Trophoblast cell (in vitro differentiated cells and primary cell): ENCODE measurements around the gene FANCC.

Experiments
- DNase-seq, 2 donors: peaks; one replicate each; pipeline ENCODE4 v3.0.0-alpha.2; 2016
- H2AFZ ChIP-seq: 2 replicates; pipeline ENCODE4 v1.6.1; 2013; ENCODE audit warnings: low read length, moderate library complexity, mild to moderate bottlenecking; ENCODE audit not compliant: insufficient read depth, poor library complexity
- H2AK5ac ChIP-seq: 2 replicates; pipeline ENCODE4 v1.6.1; 2013; ENCODE audit warnings: mild to moderate bottlenecking, low read length
- H2BK120ac ChIP-seq: 2 replicates; pipeline ENCODE4 v1.6.1; 2013; ENCODE audit warnings: low read length, mild to moderate bottlenecking, moderate library complexity; ENCODE audit not compliant: insufficient read depth, poor library complexity
- H2BK12ac ChIP-seq: 2 replicates; pipeline ENCODE4 v1.6.1; 2013; ENCODE audit warnings: mild to moderate bottlenecking, low read length, moderate library complexity
- H2BK5ac ChIP-seq: 2 replicates; pipeline ENCODE4 v1.6.1; 2013; ENCODE audit warnings: low read length, low read depth, moderate library complexity, mild to moderate bottlenecking; ENCODE audit not compliant: poor library complexity
- H3K14ac ChIP-seq: 2 replicates; pipeline ENCODE4 v1.6.1; 2013; ENCODE audit warnings: mild to moderate bottlenecking, low read length
- H3K18ac ChIP-seq: 2 replicates; pipeline ENCODE4 v1.6.1; 2013; ENCODE audit warnings: mild to moderate bottlenecking, low read length
- H3K23ac ChIP-seq: 2 replicates; pipeline ENCODE4 v1.6.1; 2013; ENCODE audit warnings: low read length
- H3K27ac ChIP-seq: 2 replicates; pipeline ENCODE4 v1.5.1; 2013; ENCODE audit warnings: low read depth, mild to moderate bottlenecking, inconsistent platforms, low read length, moderate library complexity
- H3K27me3 ChIP-seq: 2 replicates; pipeline ENCODE4 v1.6.1; 2013; ENCODE audit warnings: inconsistent platforms, mild to moderate bottlenecking, low read length, moderate library complexity; ENCODE audit not compliant: insufficient read depth
- H3K36me3 ChIP-seq, 2 experiments: 1 replicate in 1 of 2; 2 replicates in 1 of 2; pipeline ENCODE4 v1.6.1; 2013; ENCODE audit warnings: low read length in 2 of 2, mild to moderate bottlenecking in 2 of 2, moderate library complexity in 1 of 2; ENCODE audit not compliant: insufficient read depth in 2 of 2, control insufficient read depth in 1 of 2
- H3K4ac ChIP-seq: 2 replicates; pipeline ENCODE4 v1.6.1; 2013; ENCODE audit warnings: low read depth, mild to moderate bottlenecking, low read length, moderate library complexity
- H3K4me1 ChIP-seq, 2 experiments: 1 replicate in 1 of 2; 2 replicates in 1 of 2; pipeline ENCODE4 v1.6.1; 2013; ENCODE audit warnings: low read length in 2 of 2, mild to moderate bottlenecking in 2 of 2, moderate library complexity in 1 of 2; ENCODE audit not compliant: insufficient read depth in 2 of 2, control insufficient read depth in 1 of 2
- H3K4me2 ChIP-seq: 2 replicates; pipeline ENCODE4 v1.6.1; 2013; ENCODE audit warnings: inconsistent platforms, mild to moderate bottlenecking, low read length, moderate library complexity
- H3K4me3 ChIP-seq: 2 replicates; pipeline ENCODE4 v1.5.1; 2013; ENCODE audit warnings: mild to moderate bottlenecking, low read depth, low read length, inconsistent platforms
- H3K79me1 ChIP-seq: one replicate; pipeline ENCODE4 v1.6.1; 2013; ENCODE audit warnings: low read length
- H3K79me2 ChIP-seq: 2 replicates; pipeline ENCODE4 v1.6.1; 2013; ENCODE audit warnings: low read length, mild to moderate bottlenecking; ENCODE audit not compliant: control insufficient read depth, insufficient read depth, poor library complexity
- H3K9ac ChIP-seq: 2 replicates; pipeline ENCODE4 v1.6.1; 2013; ENCODE audit warnings: mild to moderate bottlenecking, low read length
- H3K9me3 ChIP-seq: 2 replicates; pipeline ENCODE4 v1.6.1; 2013; ENCODE audit warnings: low read depth, mild to moderate bottlenecking, control low read depth, inconsistent platforms, low read length; ENCODE audit not compliant: insufficient read depth
- H4K12ac ChIP-seq: 2 replicates; pipeline ENCODE4 v1.6.1; 2013; ENCODE audit warnings: low read depth, mild to moderate bottlenecking, low read length, moderate library complexity
- H4K8ac ChIP-seq: 2 replicates; pipeline ENCODE4 v1.6.1; 2013; ENCODE audit warnings: low read depth, mild to moderate bottlenecking, low read length, moderate library complexity
- H4K91ac ChIP-seq: one replicate; pipeline ENCODE4 v1.6.1; 2013; ENCODE audit warnings: low read depth, mild to moderate bottlenecking, low read length, moderate library complexity
- WGBS: extraction: QIAGEN DNeasy Blood & Tissue Kit; methylation state at CpG from one replicate; pipeline ENCODE4 v1.1.7; 2013; ENCODE audit warnings: missing lambda C conversion rate; ENCODE audit not compliant: insufficient read length, insufficient coverage; ENCODE audit errors: extremely low coverage; 5-methylcytosine and 5-hydroxymethylcytosine counted together

The FANCC gene

GRCh38 chr9:95284162-95285080 is 33.1 kb downstream of the FANCC start:
- H3K9me3 ChIP-seq, result no peaks in the 10 kb centered on the region

DNA sequence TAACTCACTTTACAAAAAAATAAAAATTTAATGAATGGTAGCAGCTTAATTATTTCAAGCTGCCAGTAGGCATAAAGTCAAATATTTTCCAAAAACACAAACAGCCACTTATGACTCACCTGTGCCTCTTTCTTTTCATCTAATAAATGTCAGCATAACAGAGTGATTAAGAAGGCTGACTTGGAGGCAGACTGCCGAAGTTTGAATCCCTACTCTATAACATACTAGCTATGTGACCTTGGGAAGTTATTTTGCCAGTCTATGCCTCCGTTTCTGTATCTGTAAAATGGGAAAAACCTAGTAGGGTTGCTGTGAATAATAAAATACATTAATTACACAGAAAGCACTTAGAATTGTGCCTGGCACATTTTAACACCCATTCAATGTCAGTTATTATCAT is 33.8 kb downstream of the FANCC start:
- no peak for DNase-seq
- no peak overlapping the region for H4K91ac ChIP-seq
- H3K27me3 ChIP-seq, result no peaks in the 10 kb centered on the region
- no peak overlapping the region for H2BK12ac ChIP-seq
- no peak overlapping the region for H4K8ac ChIP-seq
- H3K23ac ChIP-seq, result no peak overlapping the region
- H3K9ac ChIP-seq, result no peak overlapping the region
- no peaks in the 10 kb centered on the region for H3K79me1 ChIP-seq
- H3K9me3 ChIP-seq, result no peaks in the 10 kb centered on the region
- no peak overlapping the region for H4K12ac ChIP-seq
- no peak overlapping the region for H3K4me3 ChIP-seq
- no peak overlapping the region for H3K4ac ChIP-seq
- no peak overlapping the region for H3K14ac ChIP-seq
- no peaks in the 10 kb centered on the region for H3K4me1 ChIP-seq
- H3K18ac ChIP-seq, result no peak overlapping the region
- no peak overlapping the region for H3K27ac ChIP-seq
- no peak overlapping the region for H3K4me2 ChIP-seq
- H3K36me3 ChIP-seq, result no peaks in the 10 kb centered on the region
- WGBS, result no CpG with 5 or more reads among the region's 2 CpGs
- H2AK5ac ChIP-seq, result no peak overlapping the region
- H2BK5ac ChIP-seq, result no peak overlapping the region
- H3K79me2 ChIP-seq, result no peaks in the 10 kb centered on the region
- no peak overlapping the region for H2BK120ac ChIP-seq
- H2AFZ ChIP-seq, result no peak overlapping the region

More at GRCh38 chr9:95284162-95285080, 33.1 kb downstream of the FANCC start:
- H3K23ac ChIP-seq, result no peak overlapping the region
- H4K8ac ChIP-seq, result no peak overlapping the region
- no peaks in the 10 kb centered on the region for H3K79me1 ChIP-seq
- H3K79me2 ChIP-seq, result no peaks in the 10 kb centered on the region
- H3K4ac ChIP-seq, result no peak overlapping the region
- no peak overlapping the region for H4K91ac ChIP-seq
- no peak overlapping the region for H3K27ac ChIP-seq
- no peak overlapping the region for H3K4me3 ChIP-seq
- no peak overlapping the region for H4K12ac ChIP-seq
- no peak overlapping the region for H2BK12ac ChIP-seq
- no peaks in the 10 kb centered on the region for H3K36me3 ChIP-seq
- H3K9ac ChIP-seq, result no peak overlapping the region
- DNase-seq, result no peak
- H3K18ac ChIP-seq, result no peak overlapping the region
- no peak overlapping the region for H2BK5ac ChIP-seq
- H3K4me2 ChIP-seq, result no peak overlapping the region
- H2BK120ac ChIP-seq, result no peak overlapping the region
- no peak overlapping the region for H2AFZ ChIP-seq
- no peak overlapping the region for H3K14ac ChIP-seq
- H2AK5ac ChIP-seq, result no peak overlapping the region
- no peaks in the 10 kb centered on the region for H3K4me1 ChIP-seq
- no CpG with 5 or more reads among the region's 9 CpGs for WGBS
- no peaks in the 10 kb centered on the region for H3K27me3 ChIP-seq

GRCh38 chr9:95282332-95282731 is 35.2 kb downstream of the FANCC start:
- Histone ChIP-seq H3K4me1 (no peaks in the 10 kb centered on the region), H3K4ac (no peak overlapping the region), H3K27me3 (no peaks in the 10 kb centered on the region), H3K23ac (no peak overlapping the region), H3K9me3 (no peaks in the 10 kb centered on the region), H2AK5ac (no peak overlapping the region), H4K91ac (no peak overlapping the region), H3K79me1 (no peaks in the 10 kb centered on the region), H3K79me2 (no peaks in the 10 kb centered on the region), H3K9ac (no peak overlapping the region), H3K4me2 (no peak overlapping the region), H3K18ac (no peak overlapping the region), H2BK120ac (no peak overlapping the region), H3K27ac (no peak overlapping the region), H3K14ac (no peak overlapping the region), H3K4me3 (no peak overlapping the region), H4K12ac (no peak overlapping the region), H3K36me3 (no peaks in the 10 kb centered on the region), H2AFZ (no peak overlapping the region), H2BK5ac (no peak overlapping the region), H4K8ac (no peak overlapping the region), H2BK12ac (no peak overlapping the region)
- DNase-seq, result no peak

GRCh38 chr9:95280745-95281144 is 36.8 kb downstream of the FANCC start:
- H3K4me1 ChIP-seq, result no peaks in the 10 kb centered on the region
- H3K27ac ChIP-seq, result no peak overlapping the region
- H3K14ac ChIP-seq, result no peak overlapping the region
- no peak overlapping the region for H2BK5ac ChIP-seq
- no peak overlapping the region for H2AK5ac ChIP-seq
- no peaks in the 10 kb centered on the region for H3K79me1 ChIP-seq
- H3K9ac ChIP-seq, result no peak overlapping the region
- no peak overlapping the region for H4K8ac ChIP-seq
- H3K36me3 ChIP-seq, result no peaks in the 10 kb centered on the region
- no peaks in the 10 kb centered on the region for H3K9me3 ChIP-seq
- H4K91ac ChIP-seq, result no peak overlapping the region
- H3K4ac ChIP-seq, result no peak overlapping the region
- no peak overlapping the region for H2AFZ ChIP-seq
- no CpG with 5 or more reads among the region's 1 CpG for WGBS
- H3K4me3 ChIP-seq, result no peak overlapping the region
- H3K18ac ChIP-seq, result no peak overlapping the region
- H2BK12ac ChIP-seq, result no peak overlapping the region
- DNase-seq, result no peak
- no peaks in the 10 kb centered on the region for H3K27me3 ChIP-seq
- H3K79me2 ChIP-seq, result no peaks in the 10 kb centered on the region
- H3K4me2 ChIP-seq, result no peak overlapping the region
- no peak overlapping the region for H4K12ac ChIP-seq
- H3K23ac ChIP-seq, result no peak overlapping the region
- no peak overlapping the region for H2BK120ac ChIP-seq
